NCI-H1694 (cell line): ENCODE data around the gene ZBTB4.

Experiments used
- DNase-seq: peaks from one replicate; lab custom pipeline; 2025; lab: John Stamatoyannopoulos, UW

ZBTB4 gene

DNA sequence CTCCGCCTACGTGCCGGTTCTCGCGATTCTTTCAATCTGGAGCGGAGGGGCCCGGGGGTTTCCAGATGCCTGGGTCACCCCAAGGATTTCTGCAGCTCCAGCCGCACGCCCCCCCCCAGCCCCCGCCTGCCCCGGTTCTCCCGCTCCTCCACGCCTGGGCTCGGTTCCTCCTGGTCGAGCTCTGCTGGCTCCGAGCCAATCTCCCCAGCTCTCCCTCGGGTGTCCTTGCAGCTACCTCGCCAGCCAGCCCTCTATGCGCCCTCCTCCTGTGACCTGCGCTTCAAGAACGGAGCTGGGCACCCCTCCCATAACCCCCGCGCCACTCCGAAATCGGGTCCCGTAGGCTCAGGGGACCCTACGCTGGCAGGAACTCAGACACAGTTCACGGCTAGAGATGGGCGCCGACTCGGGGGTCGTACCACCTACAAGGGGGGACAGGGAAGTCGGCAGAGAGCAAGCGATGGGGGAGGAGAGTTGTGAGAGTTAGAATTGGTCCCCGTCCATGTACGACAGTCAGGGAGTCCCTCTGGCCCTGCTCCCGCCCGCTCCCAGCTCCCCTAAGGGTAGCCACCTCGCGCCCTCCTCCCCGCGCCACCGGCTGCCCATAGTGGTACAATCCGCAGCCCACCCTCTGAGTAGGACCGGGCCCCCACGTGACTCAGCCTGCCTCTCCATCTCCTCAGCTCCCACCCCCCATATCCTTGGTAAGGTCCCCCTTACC, 39.2 kb downstream of the ZBTB4 start:
- DNase-seq, result no peak

DNA sequence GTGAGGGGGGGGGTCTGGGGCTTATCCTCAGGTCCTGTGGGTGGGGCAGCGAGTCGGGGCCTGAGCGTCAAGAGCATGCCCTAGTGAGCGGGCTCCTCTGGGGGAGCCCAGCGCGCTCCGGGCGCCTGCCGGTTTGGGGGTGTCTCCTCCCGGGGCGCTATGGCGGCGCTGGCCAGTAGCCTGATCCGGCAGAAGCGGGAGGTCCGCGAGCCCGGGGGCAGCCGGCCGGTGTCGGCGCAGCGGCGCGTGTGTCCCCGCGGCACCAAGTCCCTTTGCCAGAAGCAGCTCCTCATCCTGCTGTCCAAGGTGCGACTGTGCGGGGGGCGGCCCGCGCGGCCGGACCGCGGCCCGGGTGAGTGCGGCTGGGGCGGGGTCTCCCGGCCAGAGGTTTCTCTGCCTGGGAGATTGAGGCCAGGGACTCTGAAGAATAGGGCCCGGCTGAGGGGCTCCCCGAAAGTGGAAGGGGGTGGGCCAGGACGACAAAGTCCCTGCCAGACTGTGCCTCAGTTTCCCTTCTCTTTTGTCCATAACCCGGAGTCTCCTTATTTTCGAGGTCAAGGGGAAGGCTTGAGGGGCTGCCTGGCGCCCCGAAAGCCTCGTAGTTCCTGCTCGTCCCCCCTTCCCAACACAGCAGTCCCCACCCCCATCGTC, 39.8 kb downstream of the ZBTB4 start, which contains the start of gene FGF11:
Gene FGF11, plus strand, starts transcription at position 51 of the 651 bp plus-strand sequence. Its CDS starts 109 bp downstream, at position 160.
- DNase-seq, result no peak

DNA sequence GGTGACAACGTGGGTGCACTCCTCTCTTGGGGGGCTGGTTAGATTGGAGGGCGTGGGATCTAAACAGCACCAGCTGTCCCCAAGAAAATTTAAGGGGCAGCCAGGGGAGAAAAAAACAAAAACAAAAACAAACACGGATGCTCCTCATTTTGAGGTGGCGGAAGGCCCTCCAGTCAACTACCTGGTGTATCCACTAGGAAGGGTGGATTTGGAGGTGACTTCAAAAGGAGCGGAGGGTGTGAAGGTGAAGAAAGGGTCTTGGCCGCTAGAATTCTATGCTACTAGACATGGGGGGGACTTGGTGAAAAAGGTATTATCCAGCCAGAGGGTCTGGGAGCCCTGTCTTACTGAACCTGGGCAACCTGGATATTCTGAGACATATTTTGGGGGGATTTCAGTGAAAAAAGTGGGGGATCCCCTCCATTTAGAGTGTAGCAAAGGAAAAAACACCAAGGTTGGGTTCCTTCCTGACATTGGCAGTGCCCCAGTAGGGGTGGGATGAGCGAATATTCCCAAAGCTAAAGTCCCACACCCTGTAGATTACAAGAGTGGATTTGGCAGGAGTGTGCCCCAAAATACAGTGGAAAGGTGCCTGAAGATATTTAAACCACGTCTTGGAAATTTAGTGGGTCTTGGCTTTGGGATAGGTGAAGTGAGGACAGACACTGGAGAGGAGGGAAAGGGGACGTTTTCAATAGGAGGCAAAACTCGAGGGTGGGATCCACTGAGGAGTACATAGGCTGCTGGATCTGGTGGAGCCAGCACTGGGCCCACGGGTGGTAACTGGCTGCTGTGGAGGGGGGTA, 40.6 kb downstream of the ZBTB4 start:
- no peak for DNase-seq

DNA sequence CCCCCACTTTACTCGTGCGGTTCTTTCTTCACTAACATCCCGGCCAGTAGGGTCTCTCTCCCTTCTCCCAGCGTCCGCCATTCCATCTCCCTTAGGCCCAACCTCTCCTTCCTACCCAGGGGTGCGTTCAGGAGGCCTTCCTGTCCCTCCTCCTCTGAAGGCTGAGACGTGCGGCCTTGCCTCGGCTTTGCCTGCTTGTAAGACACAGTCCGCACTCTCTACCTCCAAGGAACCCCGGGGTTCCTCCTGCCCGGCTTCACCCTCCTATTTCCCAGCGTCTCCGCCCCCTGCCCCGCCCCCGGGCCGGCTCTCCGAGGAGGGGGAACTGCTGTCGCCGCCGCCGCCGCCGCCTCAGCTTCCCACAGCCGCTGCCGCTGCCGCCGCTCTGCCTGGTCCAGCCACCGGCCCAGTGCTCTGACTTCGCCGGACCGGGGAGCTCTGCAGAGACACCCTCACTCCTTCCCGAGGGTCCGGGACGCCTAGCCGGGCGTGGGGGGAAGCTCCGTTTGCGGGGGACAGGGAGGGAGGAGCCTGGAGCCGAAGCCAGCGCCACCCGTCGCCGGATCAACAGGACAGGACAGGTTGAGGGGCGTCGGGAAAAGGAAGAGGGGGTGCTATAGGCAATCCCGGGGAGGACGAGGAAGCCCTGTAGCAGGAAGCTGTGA, 41.3 kb downstream of the ZBTB4 start:
- DNase-seq, result peak; percentile 30

- no peak for DNase-seq
Observed at GRCh38 chr17:7437369-7437863, 42.0 kb downstream of the ZBTB4 start.

- peak; percentile 71 for DNase-seq
Observed at GRCh38 chr17:7436556-7437368, 42.7 kb downstream of the ZBTB4 start.

DNA sequence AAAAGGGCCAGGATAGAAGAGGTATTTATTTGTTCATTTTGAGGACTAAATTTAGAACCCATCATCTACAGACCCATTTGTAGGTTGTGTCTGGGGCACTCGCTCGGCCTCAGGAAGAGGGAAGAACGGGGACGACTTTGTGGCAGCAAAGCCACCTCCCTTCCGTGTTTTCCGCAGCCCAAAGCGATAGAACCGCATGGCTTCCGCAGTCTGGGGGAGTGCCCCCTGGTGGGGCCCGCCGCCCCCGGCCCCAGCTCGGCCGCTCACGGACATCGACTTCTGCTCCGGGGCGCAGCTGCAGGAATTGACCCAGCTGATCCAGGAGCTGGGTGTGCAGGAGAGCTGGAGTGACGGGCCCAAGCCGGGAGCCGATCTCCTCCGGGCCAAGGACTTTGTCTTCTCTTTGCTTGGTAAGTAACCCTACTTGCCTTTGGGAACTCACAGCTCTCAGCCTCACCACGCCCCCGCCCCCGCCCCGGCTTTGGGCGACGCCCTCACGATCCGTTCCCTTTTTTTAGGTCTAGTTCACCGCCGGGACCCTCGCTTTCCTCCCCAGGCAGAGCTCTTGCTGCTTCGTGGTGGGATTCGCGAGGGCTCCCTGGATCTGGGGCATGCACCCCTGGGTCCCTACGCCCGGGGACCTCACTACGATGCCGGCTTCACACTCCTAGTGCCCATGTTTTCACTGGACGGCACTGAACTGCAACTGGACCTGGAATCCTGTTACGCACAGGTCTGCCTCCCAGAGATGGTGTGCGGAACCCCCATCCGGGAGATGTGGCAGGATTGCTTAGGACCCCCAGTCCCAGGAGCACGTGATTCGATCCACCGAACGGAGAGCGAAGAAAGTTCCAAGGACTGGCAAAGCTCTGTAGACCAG, 43.5 kb downstream of the ZBTB4 start:
- peak; percentile 36 for DNase-seq

- no peak for DNase-seq
Observed at GRCh38 chr17:7432296-7432695, 47.1 kb downstream of the ZBTB4 start.

DNA sequence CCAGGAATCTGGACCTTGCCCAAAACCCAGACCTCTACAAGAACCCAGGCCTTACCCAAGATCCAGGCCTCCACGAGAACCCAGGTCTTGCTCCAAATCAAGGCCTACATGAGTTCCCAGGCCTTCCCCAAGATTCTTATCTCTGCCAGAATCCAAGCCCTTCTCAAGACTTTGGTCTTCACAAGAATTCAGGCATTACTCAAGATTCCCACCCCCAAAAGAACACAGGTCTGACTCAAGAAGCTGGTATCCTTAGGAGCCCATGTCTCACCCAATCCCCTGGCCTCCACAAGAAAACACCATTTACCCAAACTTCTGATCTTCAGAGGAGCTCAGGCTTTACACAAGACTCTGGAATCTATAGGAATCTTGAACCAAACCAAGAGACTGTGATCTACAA, 48.2 kb downstream of the ZBTB4 start:
- DNase-seq, result no peak

DNA sequence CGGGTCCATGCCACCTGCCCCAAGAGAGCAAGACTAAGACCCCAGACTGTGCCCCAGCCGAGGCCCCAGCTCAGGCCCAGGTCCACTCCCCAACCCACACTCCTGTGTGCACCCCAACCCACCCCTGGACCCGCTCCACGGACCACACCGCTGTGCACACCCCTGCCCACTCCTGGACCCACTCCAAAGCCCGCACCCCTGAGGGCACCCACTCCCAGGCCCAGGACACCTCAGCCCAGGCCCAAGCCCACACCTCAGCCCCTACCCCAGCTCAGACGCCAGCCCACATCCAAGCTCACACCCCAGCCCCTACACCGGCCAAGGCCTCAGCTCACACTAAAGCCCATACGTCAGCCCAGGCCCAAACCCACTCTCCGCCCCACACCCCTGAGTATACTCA, 49.7 kb downstream of the ZBTB4 start:
- no peak for DNase-seq

DNA sequence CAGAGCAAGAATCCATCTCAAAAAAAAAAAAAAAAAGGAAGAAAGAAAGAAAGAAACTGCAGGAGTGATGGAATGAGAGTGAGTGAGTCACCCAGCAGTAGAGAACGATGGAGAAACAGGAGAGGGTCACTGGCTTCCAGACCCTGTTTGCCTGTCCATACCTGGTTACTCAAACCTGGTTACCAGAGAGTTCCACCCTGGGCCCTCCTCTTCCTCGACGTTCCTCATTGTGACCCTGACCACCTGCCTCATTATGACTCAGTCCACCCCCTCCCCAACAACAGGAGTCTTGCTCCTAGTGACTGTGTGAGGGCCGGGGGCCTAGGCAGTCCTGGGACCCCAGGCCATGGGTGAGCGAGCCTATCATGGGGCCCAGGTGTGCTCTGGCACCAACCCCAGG, 50.9 kb downstream of the ZBTB4 start, which contains the start of gene SPEM3:
Gene SPEM3, plus strand, starts transcription at position 301 of the 400 bp plus-strand sequence. Its CDS starts 46 bp downstream, at position 347.
- no peak for DNase-seq

DNA sequence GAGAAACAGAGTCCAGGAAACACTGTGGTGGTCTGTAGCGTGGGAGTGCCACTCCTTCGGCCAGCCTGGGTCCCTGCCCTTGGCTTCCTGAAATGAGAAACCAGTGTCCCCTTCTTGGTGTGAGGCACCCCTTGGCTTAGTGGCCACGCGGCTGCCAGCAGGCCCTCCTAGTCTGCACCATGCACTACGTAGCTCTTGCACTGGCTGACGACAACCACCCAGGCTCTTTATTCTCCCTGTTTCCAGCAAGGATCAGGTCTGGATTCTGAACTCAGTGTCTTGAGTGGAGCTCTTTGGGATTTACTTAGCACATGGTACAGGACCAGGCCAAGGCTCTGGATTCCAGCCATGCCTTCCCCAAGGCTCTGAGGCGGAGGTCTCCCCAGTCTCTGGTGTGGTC, 51.9 kb downstream of the ZBTB4 start:
- no peak for DNase-seq

- no peak for DNase-seq
Observed at GRCh38 chr17:7426896-7427489, 52.4 kb downstream of the ZBTB4 start.

- DNase-seq, result no peak
Observed at GRCh38 chr17:7426203-7426863, 53.1 kb downstream of the ZBTB4 start.

GRCh38 chr17:7425756-7426155, 53.7 kb downstream of the ZBTB4 start:
- DNase-seq, result no peak

DNA sequence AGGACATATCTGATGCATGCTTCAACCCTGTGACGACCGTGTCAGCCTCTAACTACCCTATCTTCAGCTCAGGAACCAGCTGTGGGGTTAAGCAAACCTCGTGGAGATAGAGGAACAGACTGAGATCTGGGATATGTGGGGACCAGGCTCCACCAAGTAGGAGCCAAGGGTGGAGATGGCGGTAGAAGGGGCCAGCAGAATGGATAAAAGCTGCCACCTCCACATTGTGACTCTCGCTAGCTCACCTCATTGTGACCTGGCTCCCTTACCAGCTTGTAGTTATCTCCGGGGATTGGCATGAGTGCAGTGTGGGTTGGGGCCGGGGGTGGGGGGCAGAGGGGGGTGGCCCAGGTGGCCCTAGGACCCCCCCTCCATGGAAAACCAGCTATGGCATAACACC, 54.1 kb downstream of the ZBTB4 start, which contains the start of gene SPEM2:
Gene SPEM2, plus strand, starts transcription at position 301 of the 400 bp plus-strand sequence. Its CDS starts 73 bp downstream, at position 374.
- DNase-seq, result no peak

GRCh38 chr17:7423679-7424078, 55.8 kb downstream of the ZBTB4 start:
- DNase-seq, result no peak

DNA sequence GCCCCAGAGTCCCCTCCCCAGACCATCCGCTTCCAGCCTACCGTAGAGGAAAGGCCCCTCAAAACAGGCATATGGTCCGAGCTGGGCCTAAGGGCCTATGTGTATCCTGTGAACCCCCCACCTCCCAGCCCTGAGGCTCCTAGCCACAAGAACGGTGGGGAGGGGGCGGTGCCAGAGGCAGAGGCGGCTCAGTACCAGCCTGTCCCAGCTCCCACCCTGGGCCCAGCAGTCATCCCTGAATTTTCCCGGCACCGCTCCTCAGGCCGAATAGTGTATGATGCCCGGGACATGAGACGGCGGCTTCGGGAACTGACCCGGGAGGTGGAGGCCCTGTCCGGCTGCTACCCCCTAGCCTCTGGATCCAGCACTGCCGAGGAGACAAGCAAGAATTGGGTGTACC, 58.2 kb downstream of the ZBTB4 start:
- DNase-seq, result no peak
